A549 (cell line): Measurements from ENCODE around the gene SERPINA4. TPM values are rescaled to one million over a fixed set of nuclear protein-coding genes. Genes with fewer than 3 reads are reported as not detected.
A peak's percentile ranks its signal among the peaks of the same experiment; 100 is the strongest.

Source experiments
- ATAC-seq, 2 experiments: fragments of 200-7000 bp in 1 of 2; fragments of >200 bp in 1 of 2; cut with Nextera tagmentation in 1 of 2; cut with Tn5 transposase in 1 of 2; 3 replicates each; pipeline versions ENCODE4 v1.8.0 to v1.9.1; 2018 to 2020; ENCODE audit warnings: mild to moderate bottlenecking in 1 of 2, moderate library complexity in 1 of 2
- CTCF ChIA-PET: fragments of 300-600 bp; sonication (Branson Sonifier 250); formaldehyde crosslinking; extraction: SDS; loops from one replicate; lab custom pipeline; 2021; ENCODE audit warnings: antibody characterized with exemption, inconsistent platforms; lab: Yijun Ruan, JAX
- POLR2A ChIA-PET: fragments of 350-600 bp; formaldehyde crosslinking; extraction: SDS; loops from one replicate; lab custom pipeline; 2021; ENCODE audit warnings: antibody characterized with exemption, inconsistent platforms; lab: Yijun Ruan, JAX
- DNase-seq, 2 experiments: peaks; one replicate each; pipeline versions ENCODE4 v3.0.0 to v3.0.0-alpha.2; 2011 to 2016; ENCODE audit warnings: low read depth in 1 of 2, low spot score in 1 of 2
- FAIRE-seq: peaks from 2 replicates; lab custom pipeline; 2011; peaks lifted over from hg19 to GRCh38; lab: Jason Lieb, UNC
- H3K27ac ChIP-seq, 2 experiments: fragments of >200 bp; sonication (Bioruptor Twin); formaldehyde crosslinking; 3 replicates each; pipeline ENCODE4 v1.5.1; 2016 to 2017
- H3K4me1 ChIP-seq: fragments of >200 bp; sonication (Bioruptor Twin); formaldehyde crosslinking; 3 replicates; pipeline ENCODE4 v1.6.1; 2016
- H3K4me2 ChIP-seq: fragments of >200 bp; sonication (Bioruptor Twin); formaldehyde crosslinking; 3 replicates; pipeline ENCODE4 v1.6.1; 2016
- H3K4me3 ChIP-seq: fragments of >200 bp; sonication (Bioruptor Twin); formaldehyde crosslinking; 3 replicates; pipeline ENCODE4 v1.5.1; 2016
- H3K9me3 ChIP-seq: fragments of >200 bp; sonication (Bioruptor Twin); formaldehyde crosslinking; 3 replicates; pipeline ENCODE4 v1.6.1; 2016
- ATOH8 ChIP-seq: fragments of 250-450 bp; sonication (Bioruptor Pico); IDR thresholded peaks from 2 replicates; pipeline ENCODE4 v1.5.0; 2020; ENCODE audit warnings: low read depth, mild to moderate bottlenecking, moderate library complexity
- CTCF ChIP-seq: fragments of >200 bp; sonication (Bioruptor Twin); formaldehyde crosslinking; IDR thresholded peaks from 3 replicates; pipeline ENCODE4 v1.5.1; 2016
- E2F6 ChIP-seq: IDR thresholded peaks from 2 replicates; pipeline ENCODE4 v1.6.1; 2012; ENCODE audit warnings: low read depth, borderline replicate concordance
- EHF ChIP-seq: fragments of 250-450 bp; sonication (Bioruptor Pico); IDR thresholded peaks from 2 replicates; pipeline ENCODE4 v1.5.0; 2020; ENCODE audit warnings: mild to moderate bottlenecking
- EHMT2 ChIP-seq: fragments of 200-600 bp; sonication (generic); IDR thresholded peaks from 2 replicates; pipeline ENCODE4 v1.6.1; 2016; ENCODE audit warnings: antibody characterized with exemption, low read depth, mild to moderate bottlenecking, moderate library complexity
- ESRRA ChIP-seq: fragments of 150-350 bp; IDR thresholded peaks from 2 replicates; pipeline ENCODE4 v1.6.1; 2014; ENCODE audit warnings: mild to moderate bottlenecking, low read length, borderline replicate concordance
- FOSL2 ChIP-seq, 2 experiments: fragments of 450-650 bp in 1 of 2; fragments of >200 bp in 1 of 2; sonication (Bioruptor Twin) in 1 of 2; formaldehyde crosslinking; IDR thresholded peaks; 2 replicates each; pipeline versions ENCODE4 v1.5.0 to v1.6.1; 2016 to 2020; ENCODE audit warnings: mild to moderate bottlenecking in 1 of 2, moderate library complexity in 1 of 2
- HDAC2 ChIP-seq: fragments of 200-600 bp; sonication (generic); IDR thresholded peaks from 2 replicates; pipeline ENCODE4 v1.6.1; 2016
- HOXA7 ChIP-seq: fragments of 250-450 bp; sonication (Bioruptor Pico); IDR thresholded peaks from 2 replicates; pipeline ENCODE4 v1.5.0; 2020; ENCODE audit warnings: mild to moderate bottlenecking, moderate library complexity
- HOXB13 ChIP-seq: fragments of 250-450 bp; sonication (Bioruptor Pico); IDR thresholded peaks from 2 replicates; pipeline ENCODE4 v1.5.0; 2020; ENCODE audit warnings: low read depth, mild to moderate bottlenecking, moderate library complexity
- HOXB5 ChIP-seq: fragments of 250-450 bp; sonication (Bioruptor Pico); IDR thresholded peaks from 2 replicates; pipeline ENCODE4 v1.5.0; 2020; ENCODE audit warnings: mild to moderate bottlenecking, moderate library complexity
- MYC ChIP-seq: IDR thresholded peaks from 2 replicates; pipeline ENCODE4 v1.6.1; 2012; ENCODE audit warnings: mild to moderate bottlenecking, inconsistent platforms, low read length, improper control_type of control experiment, borderline replicate concordance
- RAD21 ChIP-seq, 2 experiments: fragments of >200 bp in 1 of 2; sonication (Bioruptor Twin) in 1 of 2; formaldehyde crosslinking in 1 of 2; IDR thresholded peaks in 1 of 2; conservative IDR thresholded peaks in 1 of 2; 2 replicates in 1 of 2; 3 replicates in 1 of 2; pipeline ENCODE4 v1.6.1; 2012 to 2018; ENCODE audit warnings: inconsistent platforms in 1 of 2
- RNF2 ChIP-seq: fragments of 200-600 bp; sonication (generic); IDR thresholded peaks from 2 replicates; pipeline ENCODE4 v1.6.1; 2016; ENCODE audit warnings: low read depth, mild to moderate bottlenecking, antibody characterized with exemption, moderate library complexity, borderline replicate concordance
- SREBF2 ChIP-seq: fragments of 450-650 bp; IDR thresholded peaks from 2 replicates; pipeline ENCODE4 v1.6.1; 2014; ENCODE audit warnings: mild to moderate bottlenecking, moderate library complexity
- TP53 ChIP-seq: fragments of 250-450 bp; sonication (Bioruptor Pico); IDR thresholded peaks from 2 replicates; pipeline ENCODE4 v1.5.0; 2021; ENCODE audit warnings: mild to moderate bottlenecking, moderate library complexity
- ZFP36 ChIP-seq: fragments of 450-650 bp; IDR thresholded peaks from 2 replicates; pipeline ENCODE4 v1.6.1; 2014; ENCODE audit warnings: borderline replicate concordance; ENCODE audit not compliant: partially characterized antibody
- WGBS: methylation state at CpG from one replicate; pipeline ENCODE4 v1.1.6; 2017; ENCODE audit errors: missing lambda C conversion rate; 5-methylcytosine and 5-hydroxymethylcytosine counted together
- polyA plus RNA-seq, 4 experiments: library from polyadenylated mRNA; depleted of rRNA in 3 of 4; stranded (reverse); fragments of >200 nt; fragmentation: RNase III in 1 of 4; extraction: RNeasy Plus Mini Kit Qiagen cat#74134 plus additional on column Dnase treatment in 1 of 4; gene quantifications; 2 replicates in 3 of 4; 3 replicates in 1 of 4; pipeline ENCODE4 v1.2.3, GENCODE V29; 2011 to 2017

Gene SERPINA4
- polyA plus RNA-seq, 2 of the 4 experiments (the other 2 are of a cell fraction): 0.08 TPM; not detected in 1

GRCh38 chr14:94601884-94602391 lies 40.7 kb downstream of the SERPINA4 start (continued):
- TF ChIP-seq ZFP36: no peak
- TF ChIP-seq HDAC2: no peak
- peak; percentile 71; the same call in 1 of the 2 replicates for TF ChIP-seq ATOH8 (CRISPR knock-in tag)
- no peak for TF ChIP-seq SREBF2
- 0 out of 2 replicates have a peak, but pooled peaks have one; percentile 12 for TF ChIP-seq HOXB5 (CRISPR knock-in tag)

- FAIRE-seq (no peak), ATAC-seq (no peak), DNase-seq (no peak)
- 98% methylated on average over 5 of the region's 5 CpGs for WGBS
- no peak for TF ChIP-seq TP53 (CRISPR knock-in tag)
- TF ChIP-seq CTCF: no peak
- no peak for TF ChIP-seq ESRRA
- TF ChIP-seq ATOH8 (CRISPR knock-in tag): no peak
- no peak for TF ChIP-seq FOSL2 (IDR thresholded peaks at IDR 0.05)
- no peak for TF ChIP-seq FOSL2 (CRISPR knock-in tag; IDR thresholded peaks at IDR 0.05)
- no peak for TF ChIP-seq HOXA7 (CRISPR knock-in tag)
- no peak for TF ChIP-seq HOXB5 (CRISPR knock-in tag)
- TF ChIP-seq MYC: no peak
- TF ChIP-seq RAD21 (conservative IDR thresholded peaks at IDR 0.05 in 1 of 2, IDR thresholded peaks at IDR 0.05 in 1 of 2): no peak
- no peak for TF ChIP-seq E2F6
- TF ChIP-seq HOXB13 (CRISPR knock-in tag): no peak
- no peak for TF ChIP-seq RNF2
- Histone ChIP-seq H3K27ac (peak overlapping the region; percentile 97 to 98), H3K9me3 (peaks cover 3% of the 10 kb centered on the region; the same call in 1 of the 3 replicates), H3K4me3 (no peak overlapping the region), H3K4me1 (peaks cover 74% of the 10 kb centered on the region), H3K4me2 (no peak overlapping the region; the same call in 2 of the 3 replicates)
- ChIA-PET CTCF (interaction anchor here (1.0 kb wide), 1 partner anchor 13 kb away, joined by 3 read pairs; no protein-coding TSS in a partner anchor), POLR2A (interaction anchor here (1.2 kb wide), 1 partner anchor 8 kb away, joined by 8 read pairs; no protein-coding TSS in a partner anchor)
These were observed 41.5 kb downstream of the SERPINA4 start for GRCh38 chr14:94602722-94603121.

GRCh38 chr14:94605361-94605760 lies 44.1 kb downstream of the SERPINA4 start:
- Histone ChIP-seq H3K27ac (peak overlapping the region; percentile 97 to 98), H3K4me1 (peaks cover 60% of the 10 kb centered on the region), H3K4me3 (no peak overlapping the region), H3K4me2 (no peak overlapping the region), H3K9me3 (no peaks in the 10 kb centered on the region; the same call in 2 of the 3 replicates)
- POLR2A ChIA-PET: no interaction called here
- no peak for ATAC-seq
- TF ChIP-seq RNF2 (no peak), ATOH8 (CRISPR knock-in tag) (no peak), EHMT2 (no peak), EHF (CRISPR knock-in tag) (no peak)
- 83% methylated on average over 3 of the region's 3 CpGs for WGBS
- CTCF ChIA-PET: interaction anchor here (1.0 to 1.5 kb wide), 4 partner anchors 10 to 84 kb away, joined by 3 to 5 read pairs (median 3); no protein-coding TSS in a partner anchor
- no peak for FAIRE-seq
- DNase-seq: no peak
